Activated T-cell treated with anti-CD3 and anti-CD28 coated beads, Interleukin-2, amount 50 U/mL, for 4 hours (primary cell): ENCODE results near the gene PEX13. TPM values are rescaled to one million over a fixed set of nuclear protein-coding genes. Genes with fewer than 3 reads are reported as not detected.
"Not testable (repeated sequence)": the region's sequence is repeated elsewhere in the genome, so short reads cannot be mapped to it uniquely, and the experiment has no call there.

ENCODE experiments used
- ATAC-seq, 2 donors: fragments of 200-7000 bp; cut with Tn5 transposase; one replicate each; pipeline ENCODE4 v1.10.0; 2021
- DNase-seq: peaks from one replicate; pipeline ENCODE4 v3.0.0-alpha.2; 2020
- H3K27me3 Mint-ChIP-seq: one replicate; pipeline ENCODE4 v1.8.0; 2021; ENCODE audit warnings: low read depth, mixed read lengths
- H3K36me3 Mint-ChIP-seq: one replicate; pipeline ENCODE4 v1.8.0; 2022; ENCODE audit warnings: mixed read lengths; ENCODE audit not compliant: insufficient read depth
- H3K4me1 Mint-ChIP-seq: one replicate; pipeline ENCODE4 v1.8.0; 2021; ENCODE audit warnings: low read depth, mixed read lengths
- H3K4me3 Mint-ChIP-seq: one replicate; pipeline ENCODE4 v1.8.0; 2021; ENCODE audit warnings: mild to moderate bottlenecking, moderate library complexity, mixed read lengths
- H3K9me3 Mint-ChIP-seq: one replicate; pipeline ENCODE4 v1.8.0; 2021; ENCODE audit warnings: mixed read lengths
- total RNA-seq, 3 donors: library from RNA; stranded (reverse); gene quantifications; one replicate each; pipeline ENCODE4 v1.2.1, GENCODE V29; 2021

PEX13 gene
- 10 to 100 TPM; 14.6 to 18.3 (median 14.6) TPM for total RNA-seq

- Mint-ChIP-seq H3K9me3 (no peaks in the 10 kb centered on the region), H3K4me1 (peaks cover 41% of the 10 kb centered on the region), H3K4me3 (peak within 1 kb of the TSS; percentile 93), H3K27me3 (no peaks in the 10 kb centered on the region), H3K36me3 (peaks cover 14% of the 10 kb centered on the region)
- ATAC-seq (peak; percentile 91 to 93), DNase-seq (peak; percentile 42)
Observed at GRCh38 chr2:61017556-61018317, at the start of gene PEX13, which contains the start of gene PUS10. PEX13 (plus strand) TSS chr2:61017720; CDS start chr2:61017760, 40 bp downstream. PUS10 (minus strand) TSS chr2:61018255; CDS start chr2:61011890, 6,365 bp downstream.

GRCh38 chr2:60972889-60973656 is 44.4 kb upstream of the PEX13 start:
- Mint-ChIP-seq H3K9me3 (no peaks in the 10 kb centered on the region), H3K36me3 (peaks cover 3% of the 10 kb centered on the region), H3K4me1 (peaks cover 27% of the 10 kb centered on the region), H3K4me3 (no peak overlapping the region), H3K27me3 (no peaks in the 10 kb centered on the region)
- ATAC-seq (no peak), DNase-seq (no peak)

- H3K36me3 Mint-ChIP-seq = peaks cover 3% of the 10 kb centered on the region
- no peaks in the 10 kb centered on the region for H3K27me3 Mint-ChIP-seq
- H3K9me3 Mint-ChIP-seq = no peaks in the 10 kb centered on the region
- H3K4me3 Mint-ChIP-seq = no peak overlapping the region
- no peak for ATAC-seq
- no peak for DNase-seq
- peaks cover 23% of the 10 kb centered on the region for H3K4me1 Mint-ChIP-seq
Observed at GRCh38 chr2:60973705-60974104, 43.8 kb upstream of the PEX13 start.

GRCh38 chr2:60974652-60975051 is 42.9 kb upstream of the PEX13 start:
- Mint-ChIP-seq H3K9me3 (no peaks in the 10 kb centered on the region), H3K36me3 (peaks cover 6% of the 10 kb centered on the region), H3K27me3 (no peaks in the 10 kb centered on the region), H3K4me1 (peaks cover 23% of the 10 kb centered on the region), H3K4me3 (no peak overlapping the region)
- no peak for DNase-seq
- ATAC-seq = no peak

- peaks cover 6% of the 10 kb centered on the region for H3K36me3 Mint-ChIP-seq
- ATAC-seq = no peak
- no peaks in the 10 kb centered on the region for H3K27me3 Mint-ChIP-seq
- H3K9me3 Mint-ChIP-seq = no peaks in the 10 kb centered on the region
- H3K4me3 Mint-ChIP-seq = no peak overlapping the region
- no peak for DNase-seq
- H3K4me1 Mint-ChIP-seq = peaks cover 23% of the 10 kb centered on the region
Observed at GRCh38 chr2:60976256-60976850, 41.2 kb upstream of the PEX13 start.

GRCh38 chr2:60976875-60977561 is 40.5 kb upstream of the PEX13 start:
- Mint-ChIP-seq H3K27me3 (no peaks in the 10 kb centered on the region), H3K4me3 (no peak overlapping the region), H3K4me1 (peaks cover 21% of the 10 kb centered on the region), H3K36me3 (peaks cover 6% of the 10 kb centered on the region), H3K9me3 (no peaks in the 10 kb centered on the region)
- DNase-seq = no peak
- ATAC-seq = peak; percentile 83 to 90

GRCh38 chr2:60977562-60977895 is 40.0 kb upstream of the PEX13 start:
- ATAC-seq = no peak
- Mint-ChIP-seq H3K4me3 (no peak overlapping the region), H3K27me3 (no peaks in the 10 kb centered on the region), H3K4me1 (peaks cover 19% of the 10 kb centered on the region), H3K9me3 (no peaks in the 10 kb centered on the region), H3K36me3 (peaks cover 6% of the 10 kb centered on the region)
- DNase-seq = no peak

GRCh38 chr2:60979231-60979630 is 38.3 kb upstream of the PEX13 start:
- no peak for DNase-seq
- no peak for ATAC-seq
- Mint-ChIP-seq H3K27me3 (no peaks in the 10 kb centered on the region), H3K4me3 (no peak overlapping the region), H3K9me3 (no peaks in the 10 kb centered on the region), H3K36me3 (peaks cover 6% of the 10 kb centered on the region), H3K4me1 (peaks cover 17% of the 10 kb centered on the region)

GRCh38 chr2:60980071-60980815 is 37.3 kb upstream of the PEX13 start:
- no peak for DNase-seq
- Mint-ChIP-seq H3K4me3 (no peak overlapping the region), H3K27me3 (no peaks in the 10 kb centered on the region), H3K9me3 (no peaks in the 10 kb centered on the region), H3K4me1 (peaks cover 17% of the 10 kb centered on the region), H3K36me3 (peaks cover 6% of the 10 kb centered on the region)
- no peak for ATAC-seq

GRCh38 chr2:60982066-60982465 is 35.5 kb upstream of the PEX13 start:
- not testable (repeated sequence) for DNase-seq, H3K9me3 Mint-ChIP-seq, H3K4me3 Mint-ChIP-seq, H3K27me3 Mint-ChIP-seq, ATAC-seq, H3K36me3 Mint-ChIP-seq
- H3K4me1 Mint-ChIP-seq = peaks cover 11% of the 10 kb centered on the region

- no peak overlapping the region for H3K4me3 Mint-ChIP-seq
- ATAC-seq = no peak
Observed at GRCh38 chr2:60984720-60985119, 32.8 kb upstream of the PEX13 start.

GRCh38 chr2:60987041-60987440 is 30.5 kb upstream of the PEX13 start:
- Mint-ChIP-seq H3K36me3 (no peaks in the 10 kb centered on the region), H3K4me3 (no peak overlapping the region), H3K27me3 (no peaks in the 10 kb centered on the region), H3K9me3 (no peaks in the 10 kb centered on the region), H3K4me1 (no peaks in the 10 kb centered on the region)
- no peak for ATAC-seq
- no peak for DNase-seq

More at GRCh38 chr2:60984720-60985119, 32.8 kb upstream of the PEX13 start:
- H3K9me3 Mint-ChIP-seq = no peaks in the 10 kb centered on the region
- no peaks in the 10 kb centered on the region for H3K27me3 Mint-ChIP-seq
- H3K36me3 Mint-ChIP-seq = no peaks in the 10 kb centered on the region
- DNase-seq = no peak
- H3K4me1 Mint-ChIP-seq = peaks cover 3% of the 10 kb centered on the region

- H3K36me3 Mint-ChIP-seq, H3K27me3 Mint-ChIP-seq, H3K4me3 Mint-ChIP-seq, H3K4me1 Mint-ChIP-seq, ATAC-seq, DNase-seq, H3K9me3 Mint-ChIP-seq: not testable (repeated sequence)
Observed at GRCh38 chr2:60987656-60988055, 29.9 kb upstream of the PEX13 start.
